ENCODE results near the gene TMEM9B.
A peak's percentile ranks its signal among the peaks of the same experiment; 100 is the strongest.
"Not testable (repeated sequence)": the region's sequence is repeated elsewhere in the genome, so short reads cannot be mapped to it uniquely, and the experiment has no call there.

Gene TMEM9B

GRCh38 chr11:8964324-8965320 is at the start of gene TMEM9B:
Gene TMEM9B (minus strand): TSS chr11:8964442. CDS start chr11:8964313, 129 bp downstream.
- TF ChIP-seq ZFX (IDR thresholded peaks at IDR 0.05) (peak; percentile 99), CTCF (conservative IDR thresholded peaks at IDR 0.05) (no peak)
- H3K27ac ChIP-seq = peak within 1 kb of the TSS; percentile 82

- no peak overlapping the region for H3K27ac ChIP-seq
- no peak for TF ChIP-seq ZFX (IDR thresholded peaks at IDR 0.05)
- TF ChIP-seq CTCF (conservative IDR thresholded peaks at IDR 0.05) = no peak
Observed at GRCh38 chr11:9013373-9013772, 49.1 kb upstream of the TMEM9B start.

- H3K27ac ChIP-seq = not testable (repeated sequence)
Observed at GRCh38 chr11:9009538-9009937, 45.3 kb upstream of the TMEM9B start.

- H3K27ac ChIP-seq = no peak overlapping the region
- no peak for TF ChIP-seq CTCF (conservative IDR thresholded peaks at IDR 0.05)
- TF ChIP-seq ZFX (IDR thresholded peaks at IDR 0.05) = no peak
Observed at GRCh38 chr11:9008661-9009060, 44.4 kb upstream of the TMEM9B start.

- no peak overlapping the region for H3K27ac ChIP-seq
- TF ChIP-seq ZFX (IDR thresholded peaks at IDR 0.05) (no peak), CTCF (conservative IDR thresholded peaks at IDR 0.05) (no peak)
Observed at GRCh38 chr11:9008011-9008550, 43.8 kb upstream of the TMEM9B start.

GRCh38 chr11:9005087-9005486 is 40.8 kb upstream of the TMEM9B start:
- TF ChIP-seq CTCF (conservative IDR thresholded peaks at IDR 0.05) = no peak
- no peak for TF ChIP-seq ZFX (IDR thresholded peaks at IDR 0.05)
- no peak overlapping the region for H3K27ac ChIP-seq

GRCh38 chr11:9004183-9004926 is 40.1 kb upstream of the TMEM9B start:
- no peak overlapping the region for H3K27ac ChIP-seq
- TF ChIP-seq ZFX (IDR thresholded peaks at IDR 0.05) (no peak), CTCF (conservative IDR thresholded peaks at IDR 0.05) (no peak)
